Fibroblast of skin of right quadriceps (primary cell): Measurements from ENCODE around the gene SMYD2.

Source experiments
- DNase-seq: peaks from one replicate; pipeline ENCODE4 v3.0.0-alpha.2; 2013

Gene SMYD2

DNA sequence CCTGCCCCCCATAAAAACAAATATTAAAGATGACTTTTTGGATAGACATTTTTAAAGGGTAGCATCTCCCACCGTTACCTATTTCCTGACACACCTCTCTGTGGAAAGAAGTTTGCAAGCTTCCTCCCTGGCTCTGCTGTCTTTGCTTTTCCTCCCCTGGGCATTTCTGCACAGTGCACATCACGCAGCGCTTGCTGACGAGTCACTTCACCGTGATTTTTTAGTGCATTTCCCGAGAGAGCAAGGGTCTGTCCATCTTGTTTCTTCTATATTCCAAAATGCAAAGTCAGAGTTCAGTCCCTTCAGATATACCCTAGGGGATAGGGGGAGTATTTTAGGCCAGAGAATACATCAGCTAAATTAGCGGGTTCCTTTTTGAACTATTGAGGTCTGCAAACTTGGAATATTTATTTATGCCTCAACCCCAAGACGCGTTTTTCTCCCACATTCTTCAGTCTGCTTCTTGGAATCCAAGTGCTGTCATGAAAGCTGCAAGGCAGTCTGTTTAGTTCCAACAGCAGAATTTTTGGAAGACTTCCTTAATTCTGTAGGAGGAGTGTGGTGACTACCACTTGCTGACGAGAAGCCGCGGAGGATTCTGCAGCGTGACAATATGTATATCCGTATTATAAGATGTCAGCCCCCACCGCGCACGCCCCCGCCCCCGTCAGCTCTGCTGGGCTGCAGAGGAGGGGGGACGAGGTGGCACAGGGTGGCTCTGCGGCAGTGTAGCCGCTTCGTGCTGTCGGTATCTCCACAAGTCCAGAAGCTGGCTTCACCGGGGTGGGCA lies 22.4 kb downstream of the SMYD2 start:
- DNase-seq, result no peak

DNA sequence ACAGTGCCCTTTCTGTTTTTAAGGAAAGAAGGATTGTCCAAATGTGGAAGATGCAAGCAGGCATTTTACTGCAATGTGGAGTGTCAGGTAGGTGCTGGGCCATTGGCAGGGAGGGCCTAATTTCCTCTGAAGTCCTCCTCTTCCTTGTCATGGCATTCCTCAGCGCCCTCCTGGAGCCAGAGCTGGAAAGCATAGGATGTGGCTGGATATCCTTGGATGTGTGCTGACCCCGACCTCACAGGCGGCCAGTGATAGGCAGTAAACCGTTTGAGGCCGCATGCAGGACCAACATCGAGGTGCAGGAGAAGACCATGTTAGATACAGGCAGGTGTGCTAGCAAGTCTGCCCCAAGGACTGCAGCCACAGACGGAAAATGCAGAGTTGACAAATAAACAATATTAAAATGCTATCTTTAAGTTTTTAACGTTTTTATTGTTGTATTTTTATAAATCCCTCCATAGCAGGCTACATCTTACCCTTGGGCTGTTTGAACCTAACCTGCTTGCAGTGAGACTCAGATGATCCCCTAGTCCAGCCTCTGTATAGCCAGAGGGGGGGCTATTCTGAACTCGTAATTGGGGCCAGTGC lies 24.3 kb downstream of the SMYD2 start:
- no peak for DNase-seq

DNA sequence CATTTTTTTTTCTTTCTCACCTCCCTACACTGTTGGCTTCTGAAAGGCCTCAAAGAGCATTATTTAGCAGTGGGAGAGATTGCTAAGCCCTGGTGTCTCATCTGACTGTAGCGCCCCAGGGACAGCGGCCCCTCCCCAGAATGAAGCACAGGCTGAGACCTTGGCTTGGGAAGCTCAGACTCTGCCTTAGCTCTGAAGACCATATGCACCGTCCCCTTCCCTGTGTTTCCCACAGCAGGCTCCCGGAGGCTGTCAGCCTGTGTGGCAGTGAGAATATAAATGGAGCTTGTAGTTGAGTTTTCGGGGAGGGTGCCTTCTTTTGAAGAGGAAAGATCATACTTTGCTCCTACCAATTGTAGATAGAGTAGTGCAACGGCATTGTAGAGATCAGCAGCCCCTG lies 25.3 kb downstream of the SMYD2 start:
- DNase-seq, result no peak

DNA sequence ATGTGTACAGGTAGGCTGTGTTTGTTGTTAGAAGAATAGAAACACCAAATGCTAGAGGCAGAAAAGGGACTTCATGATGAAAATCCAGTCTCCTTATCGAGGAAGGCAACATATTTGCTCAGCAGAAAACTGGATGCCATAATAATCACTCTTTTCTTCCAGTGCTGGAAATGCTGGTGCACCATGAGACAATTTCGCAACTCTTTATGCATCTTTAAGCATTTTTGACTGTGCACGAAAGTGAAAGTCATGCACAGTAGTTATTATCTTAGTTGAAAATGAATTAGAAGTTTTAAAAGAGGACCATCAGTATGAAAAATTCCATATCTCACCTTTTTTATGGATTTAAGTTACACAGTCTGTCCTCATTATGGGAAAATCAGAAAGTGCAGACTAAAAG lies 29.1 kb downstream of the SMYD2 start:
- DNase-seq, result no peak

DNA sequence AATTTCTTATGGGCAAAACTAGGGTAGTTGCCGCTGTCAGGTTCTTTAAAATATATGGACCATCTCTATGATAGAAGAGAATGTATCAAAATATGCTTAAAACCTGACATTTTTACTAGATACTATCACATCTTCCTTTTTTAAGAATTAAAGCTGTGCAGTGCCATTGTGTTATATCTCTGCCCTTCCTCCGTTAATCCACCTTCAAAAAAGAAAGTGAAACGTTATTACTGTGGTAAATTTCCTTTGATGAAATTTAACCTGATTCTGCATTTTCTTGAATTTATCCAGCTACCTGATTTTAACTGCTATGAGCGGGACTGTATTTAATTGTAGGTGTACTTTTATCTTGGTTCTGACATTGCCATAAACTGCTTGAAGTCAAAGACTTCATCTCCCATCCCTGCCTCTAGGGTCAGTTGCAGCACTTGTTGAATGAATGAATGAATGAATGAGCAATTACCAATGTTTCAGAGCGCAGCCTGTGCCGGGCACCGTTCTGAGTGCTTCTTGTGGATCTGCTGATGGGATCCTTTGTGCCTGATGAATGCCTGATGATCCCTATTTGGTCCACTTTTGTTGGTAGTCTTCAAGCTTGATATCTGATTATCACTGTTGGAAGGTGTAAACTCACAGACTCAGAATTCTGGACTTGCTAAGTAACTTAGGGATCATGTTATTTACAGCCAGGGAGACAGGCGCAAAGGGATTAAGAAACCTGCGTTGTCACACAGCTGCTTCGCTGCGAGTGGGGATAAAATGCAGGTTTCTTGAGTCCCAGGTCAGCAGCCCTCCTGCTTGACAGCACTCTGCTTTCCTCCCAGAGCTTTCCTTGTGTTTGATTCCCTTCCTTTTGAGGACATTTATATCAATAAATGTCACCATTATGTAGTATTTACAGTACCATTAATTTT lies 30.1 kb downstream of the SMYD2 start:
- DNase-seq, result no peak

DNA sequence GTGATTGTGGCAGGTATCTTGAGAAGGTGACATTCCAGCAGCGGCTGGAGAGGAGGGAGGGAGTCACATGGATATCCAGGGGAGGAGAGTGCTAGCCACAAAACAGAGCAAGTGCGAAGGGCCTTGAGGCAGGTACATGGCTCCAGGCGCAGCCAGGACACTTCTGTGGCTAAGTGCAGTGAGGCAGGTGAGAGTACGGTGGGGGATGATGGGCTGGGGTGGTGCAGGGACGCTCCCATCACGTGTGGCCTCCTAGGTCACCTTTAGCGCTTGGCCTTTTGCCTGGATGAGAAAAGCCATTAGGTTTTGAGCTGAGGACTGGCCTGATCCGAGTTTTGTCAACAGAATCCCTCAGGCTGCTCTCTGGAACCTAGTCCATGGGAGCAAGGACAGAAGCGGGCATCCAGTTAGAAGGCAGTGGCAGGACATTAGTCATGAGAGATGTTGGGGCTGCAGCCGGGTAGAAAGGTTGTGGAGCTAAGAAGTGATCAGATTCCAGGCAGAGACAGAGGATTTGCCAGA lies 31.6 kb downstream of the SMYD2 start:
- no peak for DNase-seq

DNA sequence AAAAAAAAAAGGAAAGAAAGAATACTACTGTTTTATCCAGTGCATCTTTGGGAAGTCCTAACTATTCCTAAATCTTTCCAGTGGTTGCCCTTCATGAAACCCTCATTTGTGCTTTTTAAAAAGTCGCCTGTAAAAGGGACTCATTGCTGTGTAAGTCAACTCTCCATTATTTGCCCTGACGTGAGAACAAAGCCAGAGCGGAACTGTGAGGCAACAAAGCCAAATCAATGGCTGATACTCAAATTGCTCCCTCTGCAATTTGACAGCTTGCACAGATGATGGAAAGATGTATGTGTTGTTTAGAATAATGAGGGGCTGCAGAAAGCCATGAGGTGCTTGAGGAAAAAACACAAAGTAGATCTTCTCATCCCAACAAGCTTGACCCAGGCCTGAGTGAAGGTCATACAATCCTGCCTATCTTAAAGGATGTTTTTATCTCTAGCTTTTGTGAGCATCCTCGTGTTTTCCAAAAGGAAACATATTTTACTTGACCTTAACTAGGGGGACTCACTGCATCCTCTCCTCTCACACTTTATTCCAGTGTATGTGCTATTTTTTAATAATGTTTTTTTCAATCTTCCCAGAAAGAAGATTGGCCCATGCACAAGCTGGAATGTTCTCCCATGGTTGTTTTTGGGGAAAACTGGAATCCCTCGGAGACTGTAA lies 33.4 kb downstream of the SMYD2 start:
- no peak for DNase-seq

DNA sequence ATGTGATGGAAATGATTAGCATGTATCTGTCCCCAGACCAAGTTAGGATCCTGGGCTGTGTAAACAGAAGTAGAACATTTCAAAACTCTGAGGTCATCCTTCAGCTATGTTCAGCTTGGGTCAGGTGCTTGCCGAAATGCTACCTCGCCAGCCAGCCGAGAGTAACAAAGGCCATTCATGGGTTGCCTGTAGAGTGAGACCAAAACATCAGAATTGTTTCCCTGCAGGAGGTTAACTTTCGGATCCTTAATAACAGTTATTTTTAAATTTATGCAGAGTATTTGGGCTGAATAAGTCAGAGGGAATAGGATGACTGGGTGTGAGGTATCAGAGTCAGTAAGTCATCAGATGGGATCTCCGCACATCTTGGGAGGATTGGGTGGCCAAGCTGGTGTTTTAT lies 35.6 kb downstream of the SMYD2 start:
- DNase-seq, result peak; percentile 32

DNA sequence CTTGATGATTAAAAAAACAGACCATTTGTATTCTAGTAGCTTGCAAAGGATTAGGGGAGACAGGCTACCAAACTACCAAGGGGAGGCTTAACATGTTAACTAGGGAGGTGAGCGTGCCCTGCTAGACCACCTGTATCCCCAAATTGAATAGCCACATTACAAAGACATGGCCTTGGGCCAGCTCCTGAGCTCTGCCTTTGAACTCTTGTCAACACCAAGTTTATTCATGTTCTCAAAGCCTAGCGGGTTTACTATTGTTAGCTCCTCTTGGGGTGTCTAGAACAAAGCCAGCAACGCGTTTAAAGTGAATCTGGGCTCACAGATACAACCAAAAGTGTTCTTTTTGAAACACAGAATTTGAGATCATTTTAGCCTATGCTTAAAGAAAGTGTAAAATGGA lies 36.3 kb downstream of the SMYD2 start:
- no peak for DNase-seq

DNA sequence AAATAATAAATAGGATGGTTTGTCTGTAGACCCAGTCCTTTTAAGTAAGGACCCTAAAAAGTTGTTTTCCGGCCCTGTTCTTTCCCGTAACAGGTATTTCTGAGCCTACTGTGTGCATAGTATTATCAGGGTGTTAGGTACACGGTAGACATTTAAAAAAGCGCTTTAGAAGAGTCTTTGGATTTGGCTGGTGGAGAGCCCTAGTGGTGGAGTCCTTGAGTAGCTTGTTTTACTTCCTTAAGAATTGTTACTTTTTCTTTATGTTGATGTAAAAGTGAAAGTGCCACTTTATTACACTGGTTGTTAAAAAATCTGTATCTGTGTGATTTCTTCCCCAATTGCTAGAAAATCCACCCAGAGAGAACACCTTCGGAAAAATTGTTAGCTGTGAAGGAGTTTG lies 36.8 kb downstream of the SMYD2 start:
- DNase-seq, result no peak

DNA sequence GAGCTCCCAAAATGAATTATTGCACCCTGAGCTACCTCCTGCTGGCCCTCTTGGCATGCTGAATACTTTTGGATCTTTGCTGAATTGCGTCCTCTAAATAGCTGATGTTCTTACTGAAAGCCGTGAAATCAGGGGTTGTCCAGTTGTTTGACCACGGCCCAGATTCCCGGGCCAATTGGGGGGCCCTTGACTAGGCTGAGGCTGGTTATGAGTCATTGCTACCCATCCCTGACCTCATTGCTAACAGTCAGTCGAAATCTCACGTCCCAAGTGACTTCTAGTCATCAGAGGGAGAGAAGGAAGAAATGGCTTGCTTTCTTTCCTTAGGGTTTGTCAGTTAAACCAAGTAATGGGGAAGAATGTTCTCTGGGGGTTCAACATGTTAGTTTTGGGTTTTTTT lies 37.4 kb downstream of the SMYD2 start:
- DNase-seq, result peak; percentile 58

DNA sequence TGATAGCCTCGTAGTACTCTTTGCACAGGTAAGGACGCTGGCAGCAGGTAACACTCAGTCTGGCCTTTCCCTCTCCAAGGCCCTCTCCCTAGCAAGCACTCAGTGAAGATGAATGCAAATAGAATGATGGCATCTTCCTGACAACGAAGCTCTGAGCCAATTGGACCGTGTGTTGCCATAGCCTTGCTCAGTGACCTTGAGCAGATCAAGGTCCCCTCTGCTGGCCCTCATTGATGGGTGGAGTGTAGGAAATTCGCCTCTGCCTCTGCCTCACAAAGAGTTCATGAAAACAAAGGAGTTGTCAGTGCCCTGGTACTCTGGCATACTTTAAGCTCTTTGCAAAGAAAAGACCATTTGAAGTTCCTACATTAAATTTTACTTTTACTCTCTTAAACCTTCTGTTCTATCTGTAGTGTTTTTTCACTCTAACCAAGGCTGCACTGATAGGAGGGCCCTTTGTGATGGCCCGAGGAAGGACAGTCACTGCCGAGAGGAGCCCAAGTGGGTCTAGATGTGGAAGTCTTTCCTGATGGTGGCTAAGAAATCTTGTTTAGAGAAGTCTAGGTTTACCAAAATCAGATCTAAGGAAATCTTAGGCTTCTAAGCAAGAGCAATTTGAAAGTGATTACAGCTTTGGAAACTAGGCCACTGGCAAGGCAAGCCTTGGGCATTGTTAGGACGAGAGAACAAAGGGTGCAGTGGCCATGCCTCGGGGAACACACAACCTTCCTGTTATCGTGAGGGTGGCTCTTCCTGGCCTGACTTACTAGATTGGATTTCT lies 38.2 kb downstream of the SMYD2 start:
- no peak for DNase-seq

DNA sequence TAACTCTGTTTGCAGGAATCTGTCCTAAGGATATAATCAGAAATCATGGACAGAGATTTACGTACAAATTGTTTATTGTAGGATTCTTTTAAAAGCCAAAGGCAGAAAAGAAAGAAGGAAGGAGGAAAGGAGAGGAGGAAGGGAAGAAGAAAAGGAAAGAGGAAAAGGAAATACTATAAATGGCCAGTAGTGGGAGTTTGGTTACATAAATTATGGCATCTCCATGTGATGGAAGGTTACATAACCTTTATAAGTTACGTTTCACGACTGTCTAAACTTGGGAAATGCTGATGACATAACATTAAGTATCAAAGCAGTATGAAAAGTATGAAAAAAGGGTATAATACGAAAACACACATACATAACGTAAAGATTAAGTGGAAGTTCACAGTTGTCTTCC lies 39.0 kb downstream of the SMYD2 start:
- DNase-seq, result no peak

DNA sequence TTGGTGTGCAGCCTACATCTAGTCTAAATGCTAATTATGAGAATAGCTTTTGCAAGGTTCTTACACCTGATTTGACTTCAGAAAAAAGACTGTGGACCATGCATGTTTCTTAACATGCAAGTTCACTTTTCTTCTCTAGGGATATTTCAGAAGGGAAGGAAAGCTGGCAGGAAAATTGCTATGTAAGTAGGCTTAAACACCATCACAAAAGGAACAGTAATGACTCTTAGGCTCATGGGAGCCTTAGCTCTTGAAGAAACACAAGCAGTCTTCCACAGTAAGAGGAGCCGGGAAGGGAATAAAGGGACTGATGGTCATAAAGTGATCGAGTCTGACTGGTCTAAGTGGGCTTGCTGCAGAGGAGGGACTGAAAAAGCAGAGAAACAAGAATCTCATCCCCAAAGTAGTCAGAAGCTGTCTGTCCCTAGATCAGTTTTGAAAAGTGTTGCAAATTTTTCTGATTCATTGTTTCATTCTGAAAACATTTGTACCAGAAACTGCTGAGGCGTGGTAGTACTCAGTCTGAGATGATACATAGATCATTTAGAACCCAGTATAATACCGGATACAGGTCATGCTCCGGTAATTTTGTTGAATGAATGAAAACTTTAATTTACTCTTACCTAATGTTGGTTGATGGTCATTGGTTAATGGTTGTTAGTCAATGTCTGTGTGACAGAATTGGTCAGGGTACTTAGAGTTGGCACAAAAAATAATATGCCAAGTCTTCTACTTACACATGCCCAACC lies 40.9 kb downstream of the SMYD2 start:
- DNase-seq, result no peak

DNA sequence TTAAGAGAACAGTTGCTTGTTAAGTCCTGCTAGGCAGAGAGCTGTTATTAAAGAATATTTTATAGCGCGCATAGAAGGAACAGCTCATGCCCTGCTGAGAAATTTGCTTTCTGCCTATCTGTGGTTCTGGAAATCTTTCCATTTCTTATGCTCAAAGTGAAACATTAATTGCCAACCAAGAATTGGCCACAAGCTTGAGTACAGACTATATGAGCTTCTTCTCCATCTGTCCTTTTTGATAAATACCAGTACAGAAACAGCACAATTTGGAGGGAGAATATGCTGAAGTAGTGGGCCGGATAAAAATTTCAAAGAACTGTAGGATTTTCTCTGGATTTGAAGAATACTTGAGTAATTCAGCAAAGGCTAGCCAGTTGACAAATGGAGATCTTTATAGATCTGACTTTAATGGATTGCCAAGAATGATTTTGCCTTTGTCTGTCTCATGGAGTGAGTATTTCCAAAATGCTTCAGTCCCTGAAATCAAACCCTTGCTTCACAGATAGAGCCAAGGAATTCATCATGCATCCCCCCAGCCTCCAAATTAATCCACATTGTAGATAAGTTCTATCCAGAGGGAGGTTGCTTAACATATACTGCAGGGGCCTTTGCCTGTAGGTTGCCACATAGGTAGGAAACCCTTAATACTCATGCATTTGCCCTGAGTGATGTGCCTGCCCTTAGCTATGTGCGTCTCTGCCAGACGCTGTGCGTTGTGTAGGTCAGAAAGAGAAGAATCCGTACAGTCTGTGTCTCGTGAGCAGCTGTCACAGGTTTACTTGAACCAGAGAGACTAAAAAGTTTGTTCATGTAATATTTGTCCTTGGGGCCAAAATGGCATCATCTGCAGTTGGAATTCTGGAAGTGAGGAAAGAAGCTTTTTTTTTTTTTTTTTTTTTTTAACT lies 44.2 kb downstream of the SMYD2 start:
- DNase-seq, result no peak

DNA sequence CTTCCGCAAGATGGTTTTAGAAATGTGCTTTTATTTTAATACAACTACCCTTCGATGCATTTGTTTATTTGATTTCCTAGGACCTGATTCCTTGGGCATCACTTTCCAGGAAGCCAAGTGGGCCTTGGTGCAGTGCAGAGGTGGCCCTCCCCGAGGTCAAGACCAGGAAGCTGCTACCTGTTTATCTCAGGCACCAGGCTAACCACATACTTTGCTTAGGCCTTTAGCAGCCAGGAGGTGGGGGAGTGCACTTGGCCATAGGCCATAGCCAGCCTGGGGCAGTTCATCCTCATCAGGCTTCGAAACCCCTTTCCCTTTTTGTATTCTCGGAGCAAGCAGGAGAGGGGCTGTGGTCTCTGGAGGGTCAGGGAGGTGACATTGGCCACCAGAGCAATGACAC lies 45.4 kb downstream of the SMYD2 start:
- no peak for DNase-seq

DNA sequence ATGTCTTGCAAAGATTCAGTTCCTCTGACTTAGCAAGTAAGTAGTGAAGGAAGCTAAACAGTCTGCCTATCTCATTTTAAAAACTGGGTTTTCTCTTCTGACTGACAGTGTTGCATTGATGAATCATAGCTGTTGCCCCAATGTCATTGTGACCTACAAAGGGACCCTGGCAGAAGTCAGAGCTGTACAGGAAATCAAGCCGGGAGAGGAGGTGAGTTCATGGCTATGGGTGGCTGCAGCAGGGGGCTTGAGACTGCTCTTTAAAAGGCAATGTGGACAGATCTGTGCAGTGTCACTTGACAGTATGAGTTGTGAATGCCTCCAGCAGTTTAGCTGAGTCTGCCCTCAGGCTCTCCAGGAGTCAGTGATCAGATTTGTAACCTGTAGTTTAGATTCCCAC lies 46.6 kb downstream of the SMYD2 start:
- no peak for DNase-seq

DNA sequence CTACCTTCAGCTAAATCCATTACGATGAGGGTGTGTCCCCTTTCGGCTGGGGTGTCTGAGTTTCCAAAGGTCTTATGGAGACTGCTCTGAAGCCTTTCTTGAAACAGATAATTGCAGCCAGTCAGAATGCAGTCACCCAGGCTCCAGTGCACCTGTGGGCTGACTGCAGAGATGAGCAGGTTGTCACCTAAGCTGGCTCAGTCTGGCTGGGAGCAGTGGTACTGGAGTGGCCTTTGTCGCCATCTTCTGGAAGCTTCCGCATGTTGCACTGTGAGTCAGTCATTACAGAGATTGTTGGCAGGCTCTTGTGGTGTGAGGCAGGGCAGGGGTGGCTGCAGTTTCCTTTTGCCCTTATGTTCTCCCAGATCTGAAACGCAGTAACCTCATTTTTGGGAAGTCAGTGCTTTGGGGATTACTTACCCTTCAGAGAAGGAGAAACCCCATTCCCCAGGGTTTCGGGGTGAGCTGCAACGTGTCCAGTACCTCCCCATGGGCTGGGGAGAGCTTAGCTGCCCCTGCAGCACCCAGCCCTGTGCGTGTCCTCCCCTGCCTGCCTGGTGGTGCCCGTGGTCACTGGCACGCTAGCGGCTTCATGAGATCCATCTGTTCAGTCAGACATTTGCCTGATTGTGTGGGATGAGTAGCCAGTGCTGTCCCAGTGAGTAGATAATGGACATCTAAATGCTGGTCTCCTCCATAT lies 48.0 kb downstream of the SMYD2 start:
- peak; percentile 72 for DNase-seq

DNA sequence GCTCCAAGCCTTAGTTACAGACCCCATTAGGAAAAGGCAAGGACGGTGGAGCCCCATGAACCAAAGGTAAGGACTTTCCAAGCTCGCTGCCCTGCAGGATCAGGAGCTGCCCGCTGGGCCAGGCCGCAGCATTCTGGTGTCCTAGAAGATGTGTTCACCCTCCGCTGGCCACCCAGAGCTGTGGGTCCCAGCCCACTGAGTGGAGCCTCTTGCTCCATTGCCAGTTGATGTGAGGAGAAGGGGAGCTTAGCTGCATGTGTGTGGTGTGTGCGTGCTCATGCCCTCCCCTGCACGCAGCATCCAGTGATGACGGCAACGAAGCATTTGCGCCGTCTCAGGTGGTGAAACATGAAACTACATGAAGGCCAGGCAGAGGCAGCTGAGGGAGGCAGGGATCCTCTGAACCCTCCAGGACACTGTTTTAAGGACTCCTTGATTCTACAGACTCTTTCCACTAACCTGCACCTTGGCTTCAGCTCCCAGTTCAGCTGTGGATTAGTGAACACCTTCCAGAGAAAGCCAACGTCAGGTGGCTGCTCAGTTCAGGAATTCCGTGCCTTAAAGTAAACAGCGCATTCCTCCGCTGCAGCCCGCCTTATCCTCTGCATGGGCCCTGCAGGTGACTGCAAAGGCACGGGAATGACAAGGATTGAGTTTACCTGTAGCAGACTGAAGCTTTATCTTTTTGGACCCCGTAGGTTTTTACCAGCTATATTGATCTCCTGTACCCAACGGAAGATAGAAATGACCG lies 48.7 kb downstream of the SMYD2 start:
- no peak for DNase-seq
